IPS-18c (cell line): Measurements from ENCODE around the gene STAC.

ENCODE experiments used
- H3K4me3 ChIP-seq: 2 replicates; pipeline ENCODE4 v1.7.0; 2013; ENCODE audit warnings: low read depth, mild to moderate bottlenecking, low read length, moderate library complexity; ENCODE audit not compliant: insufficient read depth
- H3K9me3 ChIP-seq: one replicate; pipeline ENCODE4 v1.6.1; 2013; ENCODE audit warnings: mild to moderate bottlenecking, low read length, moderate library complexity; ENCODE audit not compliant: control insufficient read depth, insufficient read depth

STAC gene, protein sequence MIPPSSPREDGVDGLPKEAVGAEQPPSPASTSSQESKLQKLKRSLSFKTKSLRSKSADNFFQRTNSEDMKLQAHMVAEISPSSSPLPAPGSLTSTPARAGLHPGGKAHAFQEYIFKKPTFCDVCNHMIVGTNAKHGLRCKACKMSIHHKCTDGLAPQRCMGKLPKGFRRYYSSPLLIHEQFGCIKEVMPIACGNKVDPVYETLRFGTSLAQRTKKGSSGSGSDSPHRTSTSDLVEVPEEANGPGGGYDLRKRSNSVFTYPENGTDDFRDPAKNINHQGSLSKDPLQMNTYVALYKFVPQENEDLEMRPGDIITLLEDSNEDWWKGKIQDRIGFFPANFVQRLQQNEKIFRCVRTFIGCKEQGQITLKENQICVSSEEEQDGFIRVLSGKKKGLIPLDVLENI

DNA sequence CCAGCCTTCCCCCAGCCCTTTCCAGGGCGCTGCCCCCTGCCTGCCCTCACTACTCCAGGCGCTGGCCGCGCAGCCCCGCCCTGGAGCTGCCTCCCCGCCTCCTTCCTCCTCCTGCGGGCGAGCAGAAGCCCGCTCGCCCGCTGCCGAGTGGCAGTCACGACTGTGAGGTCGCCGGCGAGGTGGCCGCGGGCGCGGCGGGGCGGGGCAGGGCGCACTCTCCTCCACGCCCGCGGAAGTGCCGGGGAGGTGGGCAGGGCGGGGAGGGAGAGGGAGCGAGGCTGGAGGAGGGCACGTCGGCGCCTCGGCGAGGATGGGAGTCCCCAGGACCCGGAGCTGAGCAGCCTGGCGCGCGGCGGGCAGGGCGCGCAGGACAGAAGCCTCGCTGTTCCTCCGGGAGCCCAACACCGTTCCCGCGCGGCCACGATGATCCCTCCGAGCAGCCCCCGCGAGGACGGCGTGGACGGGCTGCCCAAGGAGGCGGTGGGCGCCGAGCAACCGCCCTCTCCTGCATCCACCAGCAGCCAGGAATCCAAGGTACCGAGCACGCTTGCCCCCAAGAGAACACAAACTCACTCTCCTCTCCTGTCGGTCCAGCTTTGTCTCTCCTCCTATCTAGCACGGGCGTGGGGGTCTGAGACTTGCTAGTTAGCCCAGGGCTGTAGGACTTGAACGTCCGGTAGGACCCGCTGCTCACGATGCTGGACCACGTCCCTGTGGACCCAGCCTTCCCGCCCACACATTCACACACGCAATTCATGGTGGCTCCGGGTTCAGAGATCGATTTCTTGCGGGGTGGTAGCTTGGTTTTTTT lies at the start of gene STAC:
STAC (plus strand) TSS at position 284 of the 811 bp plus-strand sequence; CDS start at position 424, 140 bp downstream.
- Histone ChIP-seq H3K9me3 (no peaks in the 10 kb centered on the region), H3K4me3 (peak within 1 kb of the TSS; percentile 76)

DNA sequence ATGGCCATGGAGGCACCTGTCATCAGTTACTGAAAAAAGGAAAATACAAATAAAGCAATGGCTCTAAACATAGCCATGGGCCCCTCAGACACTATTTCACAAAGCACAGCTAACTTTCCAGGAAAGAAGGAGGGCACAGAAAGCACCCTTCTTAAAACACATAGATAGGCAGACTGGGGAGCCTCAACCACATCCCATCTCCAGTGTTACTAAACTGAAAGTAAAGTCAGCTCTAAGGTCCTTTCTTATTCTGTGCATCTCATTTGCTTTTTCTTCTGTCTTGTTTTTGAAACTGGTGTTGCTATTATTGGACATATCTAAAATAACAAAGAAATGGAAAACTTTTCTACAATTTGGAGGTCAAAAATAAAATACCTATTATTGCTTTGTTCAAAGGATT lies 48.2 kb upstream of the STAC start:
- Histone ChIP-seq H3K4me3 (no peak overlapping the region), H3K9me3 (peaks cover 2% of the 10 kb centered on the region)

DNA sequence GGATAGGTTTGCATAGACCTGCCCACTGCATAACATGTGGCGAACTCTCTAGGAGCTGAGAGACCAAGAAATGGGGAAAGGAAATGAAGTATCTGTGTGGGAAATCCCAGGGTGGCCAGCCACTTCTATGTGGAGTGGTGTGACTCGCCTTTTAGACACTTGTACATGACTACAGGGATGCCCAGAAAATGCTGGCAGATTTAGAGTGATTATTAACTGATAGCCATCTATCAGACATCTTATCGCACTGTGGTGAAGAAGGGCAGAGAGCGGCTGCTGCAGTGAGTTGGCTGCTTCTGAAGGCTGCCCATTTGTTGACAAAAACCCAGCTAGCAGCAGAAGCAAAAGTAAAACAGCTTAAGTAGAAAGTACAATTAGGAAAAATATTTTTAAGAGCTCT lies 18.1 kb upstream of the STAC start:
- no peaks in the 10 kb centered on the region for H3K9me3 ChIP-seq
- H3K4me3 ChIP-seq = no peak overlapping the region

DNA sequence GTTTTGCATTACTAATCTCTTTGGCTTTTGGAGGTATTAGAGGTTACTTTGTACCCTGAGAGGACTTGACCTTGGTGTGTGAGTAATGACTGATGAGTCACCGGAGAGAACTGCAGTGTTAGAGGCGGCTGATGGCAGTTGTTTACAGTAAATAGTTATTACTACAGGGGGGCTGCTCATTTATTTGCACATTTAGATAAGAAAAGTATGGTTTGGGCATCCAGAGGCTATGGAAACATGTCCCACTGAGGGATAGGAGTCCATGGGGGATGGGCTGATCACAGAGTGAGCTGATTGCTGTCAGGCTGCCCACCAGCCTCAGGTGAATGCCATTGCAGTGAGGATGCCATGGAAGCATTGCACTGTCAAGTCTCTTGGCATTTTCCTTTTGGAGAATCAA lies 17.3 kb upstream of the STAC start:
- no peaks in the 10 kb centered on the region for H3K9me3 ChIP-seq
- no peak overlapping the region for H3K4me3 ChIP-seq

DNA sequence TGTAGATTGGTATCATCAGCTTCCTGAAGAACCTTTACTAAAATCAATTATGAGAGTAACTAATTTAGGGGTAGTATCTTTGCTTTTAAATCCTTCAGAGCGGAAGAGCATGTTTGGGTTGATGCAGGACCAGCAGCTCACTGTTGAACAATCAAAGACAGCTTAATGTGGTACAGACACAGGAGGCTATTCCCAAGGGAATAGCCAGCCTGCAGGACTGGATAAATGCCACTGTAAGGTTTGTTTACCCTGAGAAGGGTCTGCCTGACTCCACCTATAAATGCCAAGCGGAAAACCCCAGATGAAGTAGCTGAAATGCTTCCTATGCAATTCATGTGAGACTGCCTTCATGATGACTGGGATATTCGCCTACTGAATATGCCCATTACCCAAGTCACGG lies 16.0 kb upstream of the STAC start:
- Histone ChIP-seq H3K4me3 (no peak overlapping the region), H3K9me3 (no peaks in the 10 kb centered on the region)

DNA sequence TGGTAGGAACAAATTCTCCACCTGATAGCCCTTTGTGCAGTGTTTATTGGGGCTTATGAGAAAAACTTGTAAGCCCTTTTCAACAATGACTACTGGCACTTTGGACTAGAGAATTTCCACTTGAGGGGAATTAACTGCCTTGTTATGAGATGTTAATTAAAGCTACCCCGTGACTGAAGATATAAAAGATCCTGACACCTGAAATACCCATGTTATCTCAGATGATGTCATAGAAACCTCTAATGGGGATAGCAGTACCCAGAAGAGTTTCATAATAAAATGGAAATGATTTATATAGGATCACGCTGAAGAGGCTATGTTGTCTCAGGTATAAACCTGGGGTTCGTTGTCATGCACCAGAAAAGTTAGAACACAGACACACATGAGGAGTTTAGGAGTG lies 14.5 kb upstream of the STAC start:
- Histone ChIP-seq H3K9me3 (no peaks in the 10 kb centered on the region), H3K4me3 (no peak overlapping the region)

DNA sequence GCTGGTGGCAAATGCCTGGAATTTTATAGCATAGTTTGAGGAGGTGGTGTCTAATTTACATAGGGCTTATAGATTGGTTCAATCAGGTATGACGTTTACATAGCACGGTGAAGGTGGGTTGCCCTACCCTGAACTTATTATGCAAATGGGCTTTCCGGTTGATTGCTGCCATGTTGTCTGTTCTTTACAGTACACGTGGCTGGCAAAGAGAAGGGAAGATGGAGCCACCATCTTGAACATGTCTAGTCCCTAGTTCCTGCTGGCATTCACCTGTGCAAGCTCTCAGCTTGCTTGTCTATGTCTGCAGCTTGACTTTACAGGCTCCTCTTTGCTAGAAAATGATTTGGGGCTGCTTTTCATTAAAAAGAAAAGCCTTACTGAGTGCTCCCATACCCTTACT lies 14.0 kb upstream of the STAC start:
- H3K9me3 ChIP-seq = no peaks in the 10 kb centered on the region
- no peak overlapping the region for H3K4me3 ChIP-seq

DNA sequence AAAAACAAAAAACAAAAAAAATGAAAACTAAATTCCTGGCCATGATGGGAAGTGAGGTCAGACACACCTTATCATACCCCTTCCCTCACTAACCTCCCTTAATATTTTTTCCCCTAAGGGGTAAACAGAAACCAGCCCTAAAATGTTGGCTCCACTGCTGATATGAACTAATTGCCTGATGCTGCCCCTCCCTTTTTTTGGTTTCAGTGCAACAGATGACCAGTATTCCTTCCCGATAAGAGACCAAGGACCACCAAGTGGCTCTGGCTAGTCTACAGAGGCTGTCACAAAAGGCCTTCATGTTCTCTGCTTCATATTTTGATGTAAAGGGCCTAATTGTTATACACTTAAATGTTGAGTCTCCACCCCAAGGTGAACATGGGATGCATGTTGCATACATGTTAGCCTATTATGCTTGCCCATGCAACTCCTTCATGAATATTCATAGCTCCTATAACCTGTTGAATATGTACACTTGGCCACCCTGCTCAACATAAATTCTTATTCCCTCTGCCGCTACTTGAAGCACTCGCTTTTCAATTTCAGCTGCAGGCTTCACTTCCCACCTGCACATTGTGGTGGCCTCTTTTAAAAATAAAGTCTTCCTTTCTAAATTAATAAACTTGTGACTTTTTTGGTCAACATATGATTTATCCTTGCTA lies 12.3 kb upstream of the STAC start:
- H3K4me3 ChIP-seq = no peak overlapping the region
- H3K9me3 ChIP-seq = no peaks in the 10 kb centered on the region

DNA sequence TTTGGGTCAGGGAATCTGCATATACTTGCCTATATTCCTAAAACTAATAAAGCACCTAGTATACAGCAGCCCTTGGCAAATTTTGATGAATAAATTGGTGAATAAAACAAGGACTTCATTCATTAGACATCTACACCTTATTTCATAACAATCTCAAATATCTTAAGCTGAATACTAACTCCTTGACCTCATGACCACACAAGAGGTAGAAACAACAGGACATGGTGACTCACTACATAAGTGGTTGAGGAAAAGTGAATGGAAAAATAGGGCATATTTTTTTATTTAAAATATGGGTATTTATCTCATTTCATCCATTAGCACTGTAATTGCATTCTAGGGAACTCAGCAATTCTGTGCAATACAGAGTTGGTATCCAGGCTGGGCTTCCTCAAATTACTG lies 7.8 kb upstream of the STAC start:
- H3K9me3 ChIP-seq = no peaks in the 10 kb centered on the region
- no peak overlapping the region for H3K4me3 ChIP-seq

DNA sequence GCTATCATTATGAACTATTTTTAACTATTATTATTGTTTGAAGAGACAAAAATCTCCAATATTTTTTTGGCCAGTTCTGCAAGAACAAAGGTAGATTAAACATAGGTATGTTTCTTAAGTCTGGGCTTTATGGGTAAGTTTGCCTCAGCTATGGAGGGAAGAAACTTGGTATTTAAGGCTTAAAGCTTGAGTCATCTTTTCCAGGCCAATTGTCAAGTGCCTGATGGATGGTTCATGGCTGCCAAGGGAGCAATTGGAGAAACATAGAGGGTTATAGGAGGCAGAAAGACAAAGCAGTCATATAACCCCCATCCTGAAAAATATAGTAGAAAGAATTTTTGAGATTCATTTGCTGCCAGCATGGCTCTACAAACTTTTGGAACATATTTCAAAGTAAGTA lies 7.2 kb upstream of the STAC start:
- Histone ChIP-seq H3K9me3 (no peaks in the 10 kb centered on the region), H3K4me3 (no peak overlapping the region)

DNA sequence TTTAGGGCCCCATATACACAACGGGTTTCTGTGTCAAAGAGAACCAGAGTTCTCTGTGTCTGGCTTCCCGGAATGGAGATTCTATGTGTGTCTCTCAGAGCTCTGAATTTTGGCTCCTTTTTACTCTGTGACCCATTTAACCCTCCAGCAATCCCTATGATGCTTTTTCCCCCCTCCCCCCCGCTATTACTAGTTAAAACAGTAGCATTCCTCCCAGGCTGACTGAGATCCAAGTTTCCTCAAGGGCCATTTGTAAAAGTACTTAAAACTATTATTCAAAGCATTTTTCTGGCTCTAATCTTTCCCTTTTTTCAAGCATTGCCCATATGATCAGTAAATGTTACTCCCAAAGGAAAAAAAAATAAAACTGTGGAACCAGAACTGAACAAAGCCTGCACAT lies 6.6 kb upstream of the STAC start:
- Histone ChIP-seq H3K9me3 (no peaks in the 10 kb centered on the region), H3K4me3 (no peak overlapping the region)

DNA sequence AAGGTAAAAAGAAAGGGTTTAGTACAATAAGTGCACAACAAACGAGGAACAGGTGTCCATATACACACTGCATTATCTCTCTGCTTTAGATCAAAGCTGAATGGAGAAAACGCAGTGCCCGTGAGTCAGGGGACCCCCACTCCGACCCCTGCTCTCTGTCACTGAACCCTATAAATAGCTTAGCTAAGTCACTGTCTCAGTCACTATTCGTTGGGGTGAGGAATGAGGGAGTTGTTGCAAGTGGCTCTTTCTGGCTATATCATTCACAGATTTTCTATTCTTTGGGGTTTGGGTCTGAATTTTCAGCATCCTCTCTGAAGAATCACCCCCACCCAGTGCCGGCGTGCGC lies 458 bp upstream of the STAC start:
- peak overlapping the region; percentile 76; the same call in 1 of the 2 replicates for H3K4me3 ChIP-seq
- no peaks in the 10 kb centered on the region for H3K9me3 ChIP-seq

DNA sequence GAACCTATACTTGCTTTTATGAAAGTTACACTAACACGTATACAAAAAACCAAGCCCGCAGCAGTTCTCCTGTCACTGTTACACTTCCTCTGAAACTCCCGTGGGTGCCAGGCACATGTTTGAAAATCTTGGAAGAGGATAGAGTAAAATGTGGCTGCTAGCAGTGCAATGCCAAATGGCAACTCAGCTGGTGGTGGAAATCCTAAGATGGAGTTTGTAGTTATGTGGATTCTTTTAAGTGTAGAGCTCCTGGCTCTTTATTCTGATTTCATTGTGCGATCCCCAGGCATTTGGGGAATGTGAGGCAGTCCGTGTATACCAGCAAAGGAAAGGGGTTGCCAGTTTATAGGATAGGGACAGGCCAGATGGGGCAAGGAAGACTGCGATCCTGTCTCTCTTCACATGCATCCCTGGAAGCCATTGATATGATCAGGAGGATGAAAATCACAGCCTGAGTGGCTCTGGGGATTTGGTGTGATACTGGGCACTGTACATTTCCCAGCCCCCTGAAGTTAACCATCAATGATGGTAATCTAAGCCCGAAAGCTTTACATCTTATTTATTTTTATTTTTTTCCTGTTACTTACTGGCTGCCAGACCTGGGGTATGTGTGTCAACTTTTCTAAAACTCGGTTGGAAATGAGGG lies 1.1 kb downstream of the STAC start:
- Histone ChIP-seq H3K4me3 (peak overlapping the region; percentile 76), H3K9me3 (no peaks in the 10 kb centered on the region)

DNA sequence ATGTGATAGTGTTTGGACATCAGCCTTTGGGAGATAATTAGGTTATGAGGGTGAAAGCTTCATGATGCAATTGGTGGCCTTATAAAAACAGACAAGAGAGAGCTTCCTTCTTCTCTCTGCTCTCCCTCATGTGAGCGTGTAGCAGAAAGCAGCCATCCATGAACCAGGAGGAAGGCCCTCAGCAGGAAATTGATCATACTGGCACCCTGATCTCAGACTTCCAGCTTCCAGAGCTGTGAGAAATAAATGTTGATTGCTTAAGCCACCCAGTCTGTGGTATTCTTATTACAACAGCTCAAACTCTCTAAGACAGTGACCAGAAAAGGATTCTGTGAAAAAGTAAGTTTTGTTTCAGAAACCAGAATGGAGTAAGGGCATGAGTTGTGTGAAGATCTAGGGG lies 13.3 kb downstream of the STAC start:
- no peaks in the 10 kb centered on the region for H3K9me3 ChIP-seq
- no peak overlapping the region for H3K4me3 ChIP-seq

DNA sequence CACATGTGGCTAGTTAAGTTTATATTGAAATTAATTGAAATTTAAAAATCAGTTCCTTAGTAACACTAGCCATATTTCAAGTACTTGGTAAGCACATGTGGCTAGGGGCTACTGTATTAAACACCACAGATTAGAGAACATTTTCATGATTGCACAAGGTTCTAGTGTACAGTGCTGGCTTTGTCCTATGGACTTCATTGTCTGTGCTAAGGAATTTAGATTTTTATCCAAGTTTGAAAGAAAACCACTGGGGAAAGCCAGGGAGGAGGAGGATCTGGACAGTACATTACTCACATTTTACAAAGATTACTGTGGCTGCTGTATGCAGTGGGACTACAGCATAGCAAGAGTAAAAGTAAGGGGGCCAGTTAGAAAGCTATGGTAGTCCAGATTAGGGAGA lies 13.9 kb downstream of the STAC start:
- Histone ChIP-seq H3K9me3 (no peaks in the 10 kb centered on the region), H3K4me3 (no peak overlapping the region)

DNA sequence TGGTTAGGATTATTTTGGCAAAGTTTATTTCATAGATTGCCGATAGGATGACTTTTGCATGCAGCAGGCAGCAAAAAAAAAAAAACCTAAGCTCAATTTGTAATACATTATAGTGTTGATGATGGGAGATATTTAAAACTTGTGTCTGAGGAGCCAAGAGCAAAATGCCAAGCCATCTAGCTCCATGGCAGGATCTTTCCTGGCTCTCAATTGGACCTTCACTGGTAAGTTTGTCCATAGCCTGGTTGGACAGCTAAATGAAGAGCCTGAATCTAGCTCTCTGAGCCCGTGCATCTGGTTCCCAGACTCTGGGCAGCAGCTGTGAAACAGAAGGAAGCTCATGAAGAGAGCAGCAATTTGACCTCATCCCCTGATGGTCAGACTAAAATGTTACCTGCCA lies 17.5 kb downstream of the STAC start:
- peaks cover 3% of the 10 kb centered on the region for H3K9me3 ChIP-seq
- H3K4me3 ChIP-seq = no peak overlapping the region

DNA sequence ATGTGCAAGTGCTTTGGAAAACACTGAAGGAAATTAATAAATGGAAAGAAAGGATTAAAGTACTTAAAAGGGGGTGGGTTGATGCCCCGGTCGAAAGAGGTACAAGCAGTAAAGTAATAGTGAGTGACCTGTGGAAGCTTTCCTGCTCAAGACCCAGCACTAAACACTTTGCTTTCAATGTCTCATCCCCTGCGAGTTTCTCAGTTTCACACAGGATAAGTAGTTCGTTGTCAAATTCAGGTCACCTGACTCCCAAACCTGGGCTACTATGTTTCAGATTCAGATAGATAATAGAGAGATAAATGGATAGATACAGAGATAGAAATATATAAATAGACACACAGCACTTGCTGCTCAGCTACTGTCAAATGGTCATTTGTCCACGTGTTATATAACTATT lies 19.6 kb downstream of the STAC start:
- Histone ChIP-seq H3K4me3 (no peak overlapping the region), H3K9me3 (peaks cover 3% of the 10 kb centered on the region)
